PC-3 (cell line): Measurements from ENCODE around the gene MAP7D1.
A peak's percentile ranks its signal among the peaks of the same experiment; 100 is the strongest.

Experiments
- EZH2 ChIP-seq: fragments of 300-600 bp; sonication (generic); IDR thresholded peaks from one replicate; pipeline ENCODE4 v1.6.1; 2017; ENCODE audit warnings: antibody characterized with exemption, mild to moderate bottlenecking, low read length; ENCODE audit not compliant: unreplicated experiment
- TF ChIP-seq, protein P1 (sequence below): fragments of 300-600 bp; sonication (generic); conservative IDR thresholded peaks from 2 replicates; pipeline ENCODE4 v1.5.1; 2017; ENCODE audit warnings: antibody characterized with exemption, low read depth, mild to moderate bottlenecking, low read length

DNA sequence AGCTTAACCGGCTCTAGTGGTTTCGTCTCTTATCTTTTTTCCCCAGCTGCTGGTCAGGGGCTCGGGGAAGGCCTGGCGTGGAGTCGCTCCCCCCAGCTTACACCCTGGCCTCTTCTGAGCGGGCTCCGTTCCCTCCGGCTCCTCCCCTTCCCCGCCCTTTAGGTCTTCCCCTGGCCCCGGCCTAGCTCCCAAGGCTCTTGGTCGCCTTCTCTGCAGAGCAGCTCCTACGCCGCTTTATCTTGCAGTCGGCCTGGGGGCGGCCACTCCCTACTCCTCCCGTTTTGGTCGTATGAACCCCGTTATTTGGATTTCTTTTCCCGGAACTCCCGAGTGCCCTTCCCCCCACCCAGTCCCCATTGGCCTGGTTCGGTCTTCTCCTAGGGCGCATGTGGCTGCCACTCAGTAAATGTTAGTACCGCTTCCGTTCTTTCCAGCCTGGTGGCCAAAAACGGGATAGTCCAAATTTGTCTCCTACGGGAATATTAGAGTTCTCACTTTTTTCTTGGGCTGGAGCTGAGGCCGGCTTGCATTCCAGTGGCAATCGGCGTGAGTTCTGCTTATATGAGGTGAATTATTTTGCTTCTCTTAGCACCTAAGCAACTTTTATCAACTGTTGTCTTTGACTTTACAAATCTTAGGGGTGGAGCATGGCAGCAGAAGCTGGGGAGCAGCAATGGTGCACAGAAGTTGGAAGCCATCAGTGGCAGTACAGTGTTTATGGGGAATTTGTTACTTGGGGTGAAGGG is 68.8 kb downstream of the MAP7D1 start:
- TF ChIP-seq, protein P1, sequence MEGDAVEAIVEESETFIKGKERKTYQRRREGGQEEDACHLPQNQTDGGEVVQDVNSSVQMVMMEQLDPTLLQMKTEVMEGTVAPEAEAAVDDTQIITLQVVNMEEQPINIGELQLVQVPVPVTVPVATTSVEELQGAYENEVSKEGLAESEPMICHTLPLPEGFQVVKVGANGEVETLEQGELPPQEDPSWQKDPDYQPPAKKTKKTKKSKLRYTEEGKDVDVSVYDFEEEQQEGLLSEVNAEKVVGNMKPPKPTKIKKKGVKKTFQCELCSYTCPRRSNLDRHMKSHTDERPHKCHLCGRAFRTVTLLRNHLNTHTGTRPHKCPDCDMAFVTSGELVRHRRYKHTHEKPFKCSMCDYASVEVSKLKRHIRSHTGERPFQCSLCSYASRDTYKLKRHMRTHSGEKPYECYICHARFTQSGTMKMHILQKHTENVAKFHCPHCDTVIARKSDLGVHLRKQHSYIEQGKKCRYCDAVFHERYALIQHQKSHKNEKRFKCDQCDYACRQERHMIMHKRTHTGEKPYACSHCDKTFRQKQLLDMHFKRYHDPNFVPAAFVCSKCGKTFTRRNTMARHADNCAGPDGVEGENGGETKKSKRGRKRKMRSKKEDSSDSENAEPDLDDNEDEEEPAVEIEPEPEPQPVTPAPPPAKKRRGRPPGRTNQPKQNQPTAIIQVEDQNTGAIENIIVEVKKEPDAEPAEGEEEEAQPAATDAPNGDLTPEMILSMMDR = peak; percentile 56
- TF ChIP-seq EZH2 = no peak
